Measurements from ENCODE around the gene BLVRB.
"Not testable (repeated sequence)": the region's sequence is repeated elsewhere in the genome, so short reads cannot be mapped to it uniquely, and the experiment has no call there.

BLVRB gene

GRCh38 chr19:40489882-40490230, 24.3 kb upstream of the BLVRB start:
- DNase-seq (ENCODE audit: low read depth in 4 of 4, low spot score in 1 of 4) = no peak

DNA sequence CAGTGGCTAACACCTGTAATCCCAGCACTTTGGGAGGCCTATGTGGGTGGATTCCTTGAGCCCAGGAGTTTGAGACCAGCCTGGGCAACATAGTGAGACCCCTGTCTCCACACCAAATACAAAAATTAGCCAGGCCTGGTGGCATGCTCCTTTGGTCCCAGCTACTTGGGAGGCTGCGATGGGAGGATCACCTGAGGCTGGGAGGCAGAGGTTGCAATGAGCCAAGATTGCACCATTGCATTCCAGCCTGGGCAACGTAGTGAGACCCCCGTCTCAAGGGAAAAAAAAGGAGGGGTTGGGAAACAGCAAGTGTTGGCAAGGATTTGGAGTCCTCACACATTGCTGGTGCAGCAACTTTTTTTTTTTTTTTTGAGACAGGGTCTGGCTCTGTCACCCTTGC, 20.5 kb upstream of the BLVRB start:
- DNase-seq (ENCODE audit: low read depth in 4 of 4, low spot score in 1 of 4) = no peak

GRCh38 chr19:40475878-40476644, 10.5 kb upstream of the BLVRB start:
- DNase-seq (ENCODE audit: low read depth in 4 of 4, low spot score in 1 of 4) = not testable (repeated sequence)

DNA sequence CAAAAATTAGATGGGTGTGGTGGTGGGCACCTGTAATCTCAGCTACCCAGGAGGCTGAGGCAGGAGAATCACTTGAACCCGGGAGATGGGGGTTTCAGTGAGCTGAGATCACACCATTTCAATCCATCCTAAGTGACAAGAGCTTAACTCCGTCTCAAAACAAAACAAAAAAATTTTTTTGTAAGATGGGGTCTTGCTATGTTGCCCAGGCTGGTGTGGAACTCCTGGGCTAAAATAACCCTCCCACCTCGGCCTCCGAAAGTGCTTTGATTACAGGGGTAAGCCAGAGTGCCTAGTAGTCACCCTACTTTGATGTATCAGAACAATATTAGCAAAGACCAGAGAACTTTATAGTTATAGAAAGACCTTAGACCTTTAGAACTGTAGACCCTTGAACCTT, 9.2 kb upstream of the BLVRB start:
- DNase-seq (ENCODE audit: low read depth in 4 of 4, low spot score in 1 of 4) = no peak

DNA sequence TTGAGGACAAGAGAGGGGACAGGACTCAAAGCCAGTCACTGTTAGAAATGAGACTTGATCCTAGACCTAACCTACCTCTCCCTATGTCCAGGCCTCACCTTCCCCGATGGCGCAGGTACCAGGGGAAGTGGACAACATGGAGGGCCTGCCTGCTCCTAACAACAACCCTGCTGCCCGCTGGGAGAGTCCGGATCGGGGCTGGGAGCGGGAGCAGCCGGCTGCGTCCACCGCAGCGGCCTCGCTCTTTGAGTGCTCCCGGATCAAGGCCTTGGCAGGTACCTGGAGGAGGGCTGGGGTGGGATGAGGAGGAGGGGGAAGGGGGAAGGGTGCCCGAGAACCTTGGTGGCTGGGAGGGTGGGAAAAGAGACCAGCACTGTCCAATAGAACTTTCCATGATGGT, 7.0 kb upstream of the BLVRB start:
- no peak for DNase-seq (ENCODE audit: low read depth in 4 of 4, low spot score in 1 of 4)

DNA sequence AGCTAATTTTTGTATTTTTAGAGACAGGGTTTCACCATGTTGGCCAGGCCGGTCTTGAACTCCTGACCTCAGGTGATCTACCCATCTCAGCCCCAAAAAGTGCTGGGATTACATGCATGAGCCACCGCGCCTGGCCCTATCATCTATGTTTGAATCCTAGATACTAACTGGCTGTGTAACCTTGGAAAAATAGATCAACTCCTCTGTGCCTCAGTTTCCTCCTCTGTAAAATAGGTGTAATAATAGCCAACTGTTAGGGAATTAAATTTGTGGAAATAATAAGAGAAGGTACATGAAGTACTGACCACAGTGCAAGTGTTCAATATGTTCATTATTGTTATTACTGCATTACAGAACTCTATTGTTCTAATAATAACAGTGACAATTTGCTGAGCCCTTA, 5.6 kb upstream of the BLVRB start:
- no peak for DNase-seq (ENCODE audit: low read depth in 4 of 4, low spot score in 1 of 4)

GRCh38 chr19:40469011-40469410, 3.5 kb upstream of the BLVRB start:
- no peak for DNase-seq (ENCODE audit: low read depth in 4 of 4, low spot score in 1 of 4)

GRCh38 chr19:40466985-40467734, 1.6 kb upstream of the BLVRB start, which contains the start of gene SPTBN4:
Gene SPTBN4 (plus strand): TSS chr19:40467001. CDS start chr19:40472622, 5,621 bp downstream.
- no peak for DNase-seq (ENCODE audit: low read depth in 4 of 4, low spot score in 1 of 4)

- DNase-seq (ENCODE audit: low read depth in 4 of 4, low spot score in 1 of 4) = peak in 3 of 4 experiments; percentile 34 to 47 (median 46)
Observed at GRCh38 chr19:40466219-40466984, 857 bp upstream of the BLVRB start.

DNA sequence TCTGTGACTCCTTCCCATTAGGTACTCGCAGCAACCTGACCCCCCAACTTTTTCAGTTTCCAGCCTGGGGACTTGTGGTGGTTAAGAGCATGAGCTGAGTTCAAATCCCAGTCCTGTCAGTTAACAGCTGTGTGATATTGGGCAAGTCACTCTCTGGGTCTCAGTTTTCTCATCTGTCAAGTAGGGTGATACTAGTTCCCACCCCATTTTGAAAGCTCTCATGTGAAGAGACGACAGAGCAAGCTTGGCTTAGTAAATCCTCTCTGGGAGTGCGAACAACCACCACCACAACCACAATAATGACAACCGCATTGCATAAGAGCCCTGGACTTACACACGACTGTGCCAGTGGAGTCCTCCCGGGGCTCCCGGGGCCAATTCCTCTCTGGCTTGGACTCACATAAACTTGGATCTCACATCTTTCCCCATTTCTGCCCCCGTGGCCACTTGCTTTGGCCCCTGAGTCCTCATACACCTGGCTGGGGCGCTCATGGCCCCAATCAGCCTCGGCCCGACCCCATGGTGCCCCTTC, 454 bp downstream of the BLVRB start:
- DNase-seq (ENCODE audit: low read depth in 4 of 4, low spot score in 1 of 4) = no peak

- peak; percentile 43 to 65 (median 52) for DNase-seq (ENCODE audit: low read depth in 4 of 4, low spot score in 1 of 4)
Observed at GRCh38 chr19:40464059-40465024, 1.2 kb downstream of the BLVRB start.

DNA sequence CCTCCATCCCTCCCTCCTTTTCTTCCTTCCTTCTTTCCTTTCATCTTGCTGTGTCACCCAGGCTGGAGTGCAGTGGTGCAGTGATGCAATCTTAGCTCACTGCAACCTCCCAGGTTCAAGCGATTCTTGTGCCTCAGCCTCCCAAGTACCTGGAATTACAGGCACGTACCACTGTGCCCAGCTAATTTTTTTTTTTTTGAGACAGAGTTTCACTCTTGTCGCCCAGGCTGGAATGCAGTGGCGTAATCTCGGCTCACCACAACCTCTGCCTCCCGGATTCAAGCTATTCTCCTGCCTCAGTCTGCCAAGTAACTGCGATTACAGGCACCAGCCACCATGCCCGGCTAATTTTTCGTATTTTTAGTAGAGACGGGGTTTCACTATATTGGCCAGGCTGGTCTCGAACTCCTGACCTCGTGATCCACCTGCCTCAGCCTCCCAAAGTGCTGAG, 1.9 kb downstream of the BLVRB start:
- DNase-seq (ENCODE audit: low read depth in 4 of 4, low spot score in 1 of 4) = not testable (repeated sequence)

DNA sequence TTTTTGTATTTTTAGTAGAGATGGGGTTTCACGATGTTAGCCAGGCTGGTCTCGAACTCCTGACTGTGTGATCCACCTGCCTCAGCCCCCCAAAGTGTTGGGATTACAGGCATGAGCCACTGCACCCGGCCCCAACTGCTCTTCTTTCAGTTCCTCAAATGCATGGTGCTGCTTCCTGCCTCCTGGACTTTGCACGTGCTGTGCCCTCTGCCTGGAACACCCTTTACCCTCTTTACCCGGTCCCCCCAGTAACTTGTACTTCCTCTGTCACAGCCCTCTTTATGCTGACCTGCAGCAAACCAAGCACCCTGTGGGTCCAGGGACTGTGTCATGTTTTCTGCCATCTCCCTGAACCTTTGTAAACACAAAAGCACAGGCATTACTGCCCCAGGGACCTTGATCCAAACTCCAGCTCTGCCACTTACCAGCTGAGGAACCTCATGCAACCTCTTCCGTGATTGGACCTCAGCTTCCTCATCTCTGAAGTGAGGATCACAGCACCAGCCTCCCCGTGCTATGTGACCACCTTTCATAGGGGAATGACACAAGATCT, 3.8 kb downstream of the BLVRB start:
- no peak for DNase-seq (ENCODE audit: low read depth in 4 of 4, low spot score in 1 of 4)

DNA sequence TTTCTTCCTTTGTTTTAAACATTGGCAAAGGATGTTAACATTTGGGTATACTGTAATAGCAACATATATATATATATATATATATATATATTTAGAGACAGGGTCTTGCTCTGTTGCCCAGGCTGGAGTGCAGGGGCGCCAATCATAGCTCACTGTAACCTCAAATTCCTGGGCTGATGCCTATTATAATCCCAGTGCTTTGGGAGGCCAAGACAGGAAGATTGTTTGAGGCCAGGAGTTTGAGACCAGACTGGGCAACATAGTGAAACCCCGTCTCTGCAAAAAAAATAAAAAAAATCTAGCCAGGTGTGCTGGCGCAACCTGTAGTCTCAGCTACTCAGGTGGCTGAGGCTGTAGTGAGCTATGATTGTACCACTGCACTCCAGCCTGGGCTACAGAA, 5.4 kb downstream of the BLVRB start:
- DNase-seq (ENCODE audit: low read depth in 4 of 4, low spot score in 1 of 4) = no peak

- no peak for DNase-seq (ENCODE audit: low read depth in 4 of 4, low spot score in 1 of 4)
Observed at GRCh38 chr19:40458597-40458974, 7.0 kb downstream of the BLVRB start.

DNA sequence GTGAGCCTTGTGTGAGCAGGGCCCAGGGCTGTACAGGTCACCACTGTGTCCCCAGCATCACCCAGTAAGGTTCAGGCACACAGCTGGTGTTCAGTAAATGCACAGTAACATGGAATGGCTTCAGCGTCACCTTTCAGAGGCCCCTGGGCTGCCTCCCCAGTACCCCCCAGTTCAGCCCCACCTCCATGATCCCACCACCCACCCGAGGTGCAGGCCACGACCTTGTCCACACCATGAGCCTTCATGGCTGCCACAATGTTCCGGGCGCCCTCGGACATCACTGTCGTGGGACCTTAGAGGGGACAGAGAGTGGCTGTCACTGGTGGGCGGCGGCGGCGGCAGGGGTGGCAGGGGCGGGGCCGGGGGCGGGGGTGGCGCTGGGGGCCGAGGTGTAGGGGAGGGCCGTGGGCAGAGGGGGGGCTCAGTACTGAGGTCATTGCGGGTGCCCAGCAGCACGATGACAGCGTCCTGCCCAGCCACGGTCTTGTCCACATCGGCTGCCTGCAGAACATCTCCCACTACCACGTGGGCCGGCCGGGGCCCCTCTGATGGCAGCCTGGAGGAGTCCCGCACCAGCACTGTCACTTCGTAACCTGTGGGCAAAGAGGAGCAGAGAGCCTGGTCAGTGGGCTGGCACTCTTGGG, 7.5 kb downstream of the BLVRB start:
- no peak for DNase-seq (ENCODE audit: low read depth in 4 of 4, low spot score in 1 of 4)

DNA sequence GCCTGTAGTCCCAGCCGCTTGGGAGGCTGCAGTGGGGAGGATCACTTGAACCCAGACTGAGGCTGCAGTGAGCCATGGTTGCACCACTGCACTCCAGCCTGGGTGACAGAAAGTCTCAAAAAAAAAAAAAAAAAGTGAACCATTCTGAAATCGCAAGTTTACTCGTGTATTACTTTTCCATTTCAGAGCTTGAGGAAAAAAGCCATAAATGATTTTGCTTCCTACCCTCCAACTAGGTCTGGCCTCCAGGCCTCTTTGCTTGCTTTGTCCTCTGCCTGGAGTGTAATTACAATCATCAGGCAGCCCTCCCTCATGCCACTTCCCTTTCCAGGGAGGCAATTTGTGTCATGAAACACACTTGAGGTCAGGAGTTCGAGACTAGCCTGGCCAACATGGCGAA, 8.5 kb downstream of the BLVRB start:
- DNase-seq (ENCODE audit: low read depth in 4 of 4, low spot score in 1 of 4) = no peak

GRCh38 chr19:40453943-40454342, 11.6 kb downstream of the BLVRB start:
- DNase-seq (ENCODE audit: low read depth in 4 of 4, low spot score in 1 of 4) = not testable (repeated sequence)

GRCh38 chr19:40453151-40453735, 12.3 kb downstream of the BLVRB start:
- DNase-seq (ENCODE audit: low read depth in 4 of 4, low spot score in 1 of 4) = no peak
